Omental fat pad (tissue), 4 donors: ENCODE measurements around the gene HOXC6. TPM values are rescaled to one million over a fixed set of nuclear protein-coding genes. Genes with fewer than 3 reads are reported as not detected.

ENCODE experiments used
- ATAC-seq: fragments of 150-250 bp; one replicate; pipeline ENCODE4 v1.9.1; 2016; ENCODE audit warnings: mild to moderate bottlenecking, moderate library complexity; ENCODE audit not compliant: low FRiP score
- DNase-seq: peaks from one replicate; pipeline ENCODE4 v3.0.0-alpha.2; 2019; ENCODE audit warnings: low spot score
- total RNA-seq, 4 donors: library from RNA; depleted of rRNA; stranded (reverse); fragments of >200 nt; gene quantifications; one replicate each; pipeline ENCODE4 v1.1.0, GENCODE V29; 2016
- TF ChIP-seq, protein P1 (sequence below), 3 donors: fragments of 450-650 bp; IDR thresholded peaks; one replicate each; pipeline ENCODE4 v1.5.1; 2016 to 2017; ENCODE audit warnings: antibody characterized with exemption in 3 of 3, mild to moderate bottlenecking in 3 of 3, moderate library complexity in 2 of 3

Gene HOXC6
- total RNA-seq, 4 donors from 2014 or later = 0.24 to 1.7 (median 1.2) TPM

DNA sequence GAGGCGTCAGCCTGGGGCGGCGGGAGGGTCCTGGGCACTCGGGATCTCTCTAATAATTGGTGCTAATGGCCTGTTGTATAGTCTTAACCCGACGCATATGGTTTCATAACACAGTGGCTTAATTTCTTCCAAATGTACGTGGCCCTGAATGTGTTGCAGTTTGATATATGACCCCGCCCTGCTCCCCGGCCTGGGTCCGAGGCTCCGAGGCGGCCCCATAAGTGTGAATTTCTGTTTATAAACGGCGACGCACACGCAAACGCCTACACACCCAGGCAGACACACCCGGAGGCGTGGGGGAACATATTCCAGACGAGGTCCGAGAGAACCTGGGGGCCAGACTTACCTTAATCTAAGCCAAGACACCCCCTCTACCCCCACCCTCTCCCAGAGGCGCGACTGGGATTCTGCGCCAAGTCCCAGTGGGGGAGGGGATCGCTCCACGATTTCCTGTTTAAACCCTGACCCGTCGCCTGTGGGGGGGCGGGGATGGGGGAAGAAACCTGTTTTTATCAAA is 9.7 kb upstream of the HOXC6 start:
- ATAC-seq = no peak
- DNase-seq = no peak
- TF ChIP-seq, protein P1, sequence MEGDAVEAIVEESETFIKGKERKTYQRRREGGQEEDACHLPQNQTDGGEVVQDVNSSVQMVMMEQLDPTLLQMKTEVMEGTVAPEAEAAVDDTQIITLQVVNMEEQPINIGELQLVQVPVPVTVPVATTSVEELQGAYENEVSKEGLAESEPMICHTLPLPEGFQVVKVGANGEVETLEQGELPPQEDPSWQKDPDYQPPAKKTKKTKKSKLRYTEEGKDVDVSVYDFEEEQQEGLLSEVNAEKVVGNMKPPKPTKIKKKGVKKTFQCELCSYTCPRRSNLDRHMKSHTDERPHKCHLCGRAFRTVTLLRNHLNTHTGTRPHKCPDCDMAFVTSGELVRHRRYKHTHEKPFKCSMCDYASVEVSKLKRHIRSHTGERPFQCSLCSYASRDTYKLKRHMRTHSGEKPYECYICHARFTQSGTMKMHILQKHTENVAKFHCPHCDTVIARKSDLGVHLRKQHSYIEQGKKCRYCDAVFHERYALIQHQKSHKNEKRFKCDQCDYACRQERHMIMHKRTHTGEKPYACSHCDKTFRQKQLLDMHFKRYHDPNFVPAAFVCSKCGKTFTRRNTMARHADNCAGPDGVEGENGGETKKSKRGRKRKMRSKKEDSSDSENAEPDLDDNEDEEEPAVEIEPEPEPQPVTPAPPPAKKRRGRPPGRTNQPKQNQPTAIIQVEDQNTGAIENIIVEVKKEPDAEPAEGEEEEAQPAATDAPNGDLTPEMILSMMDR (IDR thresholded peaks at IDR 0.05) = no peak

DNA sequence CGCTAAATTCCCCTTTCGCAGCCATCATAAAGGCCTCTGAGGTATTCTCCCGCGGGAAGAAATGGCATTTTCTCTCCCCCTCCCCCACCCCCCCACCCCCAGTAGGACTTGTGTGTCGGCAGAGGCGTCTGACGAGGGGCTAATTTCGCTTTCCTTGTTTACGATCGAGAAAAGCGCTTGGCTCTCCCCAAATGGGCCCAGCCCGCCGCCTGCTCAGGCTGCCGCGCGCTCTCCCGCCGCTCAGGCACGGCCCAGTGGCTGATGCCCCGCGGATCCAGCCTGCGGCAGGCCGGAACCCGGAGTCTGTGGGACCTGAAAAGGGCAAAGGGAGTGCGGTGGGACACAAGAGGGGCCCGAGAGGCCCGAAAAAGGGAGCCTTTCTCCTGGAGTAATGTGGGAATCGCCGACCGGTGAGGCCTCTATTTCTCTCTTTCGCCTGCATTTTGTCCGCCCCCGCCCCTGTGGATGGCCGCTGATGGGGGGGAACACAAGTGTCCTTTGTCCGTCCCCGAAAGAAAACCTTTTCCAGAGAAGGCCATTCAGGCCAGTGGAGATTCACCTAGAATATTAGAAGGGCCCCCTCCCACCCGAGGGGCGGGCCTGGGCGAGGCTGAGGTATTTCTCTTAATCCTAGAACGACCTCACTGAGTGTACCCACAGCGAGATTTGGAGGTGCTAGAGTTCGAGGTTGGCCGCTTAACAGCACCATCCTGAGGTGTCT is 9.0 kb upstream of the HOXC6 start:
- TF ChIP-seq, protein P1 (IDR thresholded peaks at IDR 0.05) = no peak
- ATAC-seq (no peak), DNase-seq (no peak)

DNA sequence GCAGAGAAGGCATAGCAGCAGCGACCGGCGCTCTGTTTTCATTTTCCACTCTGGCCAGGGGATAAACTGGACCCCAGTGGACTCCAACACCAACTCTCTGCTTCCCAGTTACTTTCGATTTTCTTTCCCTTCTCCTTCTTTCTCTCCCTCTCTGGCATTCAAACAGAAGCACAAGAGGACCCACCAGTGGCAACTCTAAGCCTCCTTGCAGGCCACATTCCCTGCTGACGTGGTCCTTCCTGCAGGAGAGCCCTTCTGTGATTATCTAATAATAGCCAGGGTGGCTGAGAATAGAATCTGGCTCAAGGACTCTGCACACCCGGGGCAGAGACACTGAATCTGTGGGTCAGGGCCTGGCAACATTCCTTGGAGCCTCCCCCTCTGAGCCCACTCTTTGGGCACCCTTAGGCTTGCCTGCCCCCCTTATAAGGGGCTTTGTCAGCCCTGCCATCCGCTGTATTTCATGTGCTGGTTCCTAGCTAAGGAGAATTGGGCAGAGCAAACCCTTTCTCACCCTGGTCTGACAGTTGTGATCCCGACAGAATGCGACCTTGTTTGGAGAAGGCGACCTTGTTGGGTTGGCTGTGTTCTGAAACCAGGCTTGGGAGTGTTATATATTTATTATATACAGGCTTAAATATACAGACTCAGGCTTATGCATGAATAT is 8.2 kb upstream of the HOXC6 start:
- ATAC-seq = no peak
- DNase-seq = no peak
- TF ChIP-seq, protein P1 (IDR thresholded peaks at IDR 0.05) = no peak

DNA sequence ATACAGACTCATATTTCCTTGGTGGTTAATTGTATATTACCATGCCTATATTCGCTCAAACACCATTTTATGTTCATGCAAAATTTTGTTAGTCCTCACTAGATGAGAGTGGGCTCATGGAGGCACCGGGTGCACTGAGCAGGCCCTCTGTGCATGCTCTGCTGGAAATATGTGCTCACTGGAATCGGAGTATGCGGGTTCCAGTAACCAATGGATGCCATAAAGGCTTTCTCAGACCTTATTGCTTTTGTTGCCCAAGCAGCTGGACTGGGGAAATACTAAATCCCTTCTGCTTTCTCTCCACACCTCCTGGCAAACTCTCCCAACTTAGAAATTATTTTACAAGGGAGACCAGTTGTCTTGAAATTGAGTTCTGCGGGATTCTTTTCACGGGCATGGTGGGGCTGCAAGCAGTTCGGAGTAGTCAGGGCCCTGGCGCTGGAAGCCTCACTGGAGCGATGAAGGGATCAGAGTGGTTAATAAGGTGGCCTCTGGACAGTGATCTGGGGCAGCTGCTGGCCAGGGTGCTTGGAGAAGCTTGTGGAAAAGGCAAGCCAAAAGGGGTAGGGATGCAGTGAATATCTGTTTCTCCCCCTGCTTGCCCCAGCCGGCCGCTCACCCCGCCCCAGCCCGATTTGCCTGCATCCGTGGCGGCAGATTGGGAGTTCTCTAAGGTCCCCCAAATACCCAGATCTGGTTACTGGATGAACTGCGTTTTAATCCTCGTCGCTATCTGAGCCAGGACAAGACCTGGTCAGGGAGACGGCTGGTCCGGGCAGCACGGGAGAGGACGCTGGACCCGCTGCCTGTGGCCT is 7.4 kb upstream of the HOXC6 start:
- DNase-seq (no peak), ATAC-seq (no peak)
- TF ChIP-seq, protein P1 (IDR thresholded peaks at IDR 0.05) = no peak

DNA sequence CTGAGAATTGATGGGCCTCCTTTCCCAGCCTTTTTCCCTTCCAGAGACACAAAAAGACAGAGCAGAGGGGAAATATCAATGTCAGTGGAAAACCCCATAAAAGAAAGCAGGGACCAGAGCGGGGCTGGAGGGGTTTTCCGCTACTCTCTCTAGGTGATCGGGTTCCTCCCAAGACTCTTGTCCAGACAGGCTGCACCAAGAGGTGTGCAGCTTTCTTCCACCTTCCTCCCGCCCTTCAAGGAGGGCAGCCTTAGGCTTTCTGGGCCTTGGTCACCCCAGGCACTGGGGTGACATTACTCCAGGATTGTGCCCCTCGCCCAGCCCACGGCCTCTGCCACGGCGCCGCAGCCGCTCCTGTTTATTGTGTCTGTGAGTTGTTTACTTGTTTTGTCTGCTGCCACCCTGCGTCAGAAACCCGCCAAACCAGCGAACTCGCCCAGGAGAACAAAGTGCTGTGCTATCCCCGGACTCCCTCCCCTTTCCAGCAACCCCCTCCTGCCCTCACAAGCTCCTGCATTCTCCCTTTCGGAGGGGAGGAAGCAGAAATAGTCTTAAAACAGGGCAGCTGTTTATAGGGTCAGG is 6.7 kb upstream of the HOXC6 start:
- DNase-seq = no peak
- ATAC-seq = no peak
- TF ChIP-seq, protein P1 (IDR thresholded peaks at IDR 0.05) = no peak

DNA sequence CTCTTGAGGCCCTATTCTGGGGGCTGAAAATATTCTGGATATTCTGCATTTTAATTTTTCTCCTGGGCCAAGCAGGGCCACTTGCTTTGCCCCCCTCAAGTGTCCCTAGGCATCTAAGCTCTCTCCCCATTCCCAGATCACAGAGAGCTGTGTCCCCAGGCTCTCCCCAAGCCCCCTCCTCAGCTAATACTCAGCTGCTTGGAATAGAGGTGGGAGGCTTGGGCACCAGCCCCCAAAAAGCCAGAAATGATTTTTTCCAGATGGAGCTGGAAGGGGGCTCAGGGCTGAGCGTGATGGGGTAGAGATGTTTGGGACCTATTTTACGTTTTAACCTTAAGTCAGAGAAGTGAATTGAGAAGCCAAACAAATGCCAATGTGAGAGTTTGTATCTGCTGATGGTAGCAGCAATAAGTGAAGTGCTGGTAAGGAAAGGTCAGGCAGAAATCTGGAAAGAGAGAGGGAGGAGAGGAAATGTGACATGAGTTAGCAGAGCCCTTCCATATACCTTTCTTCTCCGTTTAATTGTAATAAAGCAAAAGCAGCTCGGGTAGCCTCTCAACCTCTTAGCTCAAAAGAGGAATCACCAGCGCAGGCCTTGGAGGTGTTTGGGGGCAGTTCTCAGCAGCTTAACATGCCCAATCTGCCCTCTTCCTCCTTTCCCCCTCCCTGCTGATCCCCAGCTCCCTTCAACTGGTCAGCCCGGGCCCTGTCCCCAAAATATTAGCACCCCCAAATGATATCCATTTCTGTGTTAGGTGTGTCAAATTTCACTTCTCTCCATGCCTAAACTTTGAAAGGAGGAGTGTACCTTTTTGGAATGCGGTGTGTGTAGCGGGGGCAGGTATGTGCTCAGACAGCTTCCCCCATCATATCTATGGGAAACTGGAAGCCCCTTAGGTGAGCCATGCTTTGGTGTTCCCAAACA is 5.0 kb upstream of the HOXC6 start:
- ATAC-seq = no peak
- no peak for DNase-seq
- TF ChIP-seq, protein P1 (IDR thresholded peaks at IDR 0.05) = no peak
